ENCODE measurements around the gene ATP8B3. TPM values are rescaled to one million over a fixed set of nuclear protein-coding genes. Genes with fewer than 3 reads are reported as not detected.

Gene ATP8B3
- total RNA-seq, 1 experiment from 2014 or later: 9.6 TPM

DNA sequence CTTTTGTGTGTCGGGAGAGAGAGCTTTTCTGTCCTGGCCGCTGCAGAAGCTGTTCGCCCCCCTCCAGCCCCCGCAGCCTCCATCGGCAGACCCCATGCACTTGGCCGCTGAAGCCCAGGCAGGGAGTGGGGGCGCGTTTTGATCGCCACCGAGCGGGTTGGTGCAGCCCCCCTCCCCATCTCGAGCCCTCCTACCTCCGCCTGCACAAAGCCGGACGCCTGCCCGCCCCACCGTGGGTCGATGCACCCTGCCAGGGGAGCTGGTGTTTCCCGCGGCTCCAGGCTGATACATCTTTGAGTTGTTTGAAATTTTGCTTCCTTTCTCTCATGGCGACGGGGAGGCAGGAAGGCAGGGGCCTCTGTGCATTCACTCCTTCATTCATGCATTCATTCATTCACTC, 75.1 kb downstream of the ATP8B3 start:
- Mint-ChIP-seq H3K4me3 (no peak overlapping the region), H3K9me3 (peaks cover 5 to 6% of the 10 kb centered on the region in 2 experiments; a peak in 3 of 5 replicates), H3K27me3 (ENCODE audit: low read depth) (peaks cover 97% of the 10 kb centered on the region), H3K36me3 (ENCODE audit: insufficient read depth in 1 of 3, low read depth in 3 of 3) (no peaks in the 10 kb centered on the region), H3K27ac (no peak overlapping the region), H3K4me1 (peaks cover 0 to 10% of the 10 kb centered on the region in 2 experiments; a peak in 2 of 4 replicates)
- Histone ChIP-seq H2BK120ac (ENCODE audit: low read depth, low read length, poor library complexity, severe bottlenecking) (no peak overlapping the region), H2BK12ac (ENCODE audit: insufficient read length, low read depth, low read length) (no peak overlapping the region), H3K79me1 (ENCODE audit: insufficient read depth, low read depth, low read length, poor library complexity, severe bottlenecking) (no peaks in the 10 kb centered on the region), H3K9ac (ENCODE audit: extremely low read depth, insufficient read length, low read length) (no peak overlapping the region), H3K18ac (ENCODE audit: insufficient read length, low read depth, low read length) (no peak overlapping the region), H3K23ac (ENCODE audit: insufficient read length, low read depth, low read length) (no peak overlapping the region), H2AFZ (ENCODE audit: low read length) (no peak overlapping the region), H3K14ac (ENCODE audit: insufficient read depth, low read length) (no peak overlapping the region), H3K9me3 (ENCODE audit: control insufficient read depth, low read depth, low read length) (no peaks in the 10 kb centered on the region), H3K56ac (ENCODE audit: insufficient read length, low read depth, low read length) (no peak overlapping the region), H3K79me2 (ENCODE audit: insufficient read depth, low read length) (no peaks in the 10 kb centered on the region), H4K8ac (replicated peaks; ENCODE audit: insufficient read length, low read depth, low read length) (no peak overlapping the region), H3K4me2 (ENCODE audit: insufficient read depth, insufficient read length, low read length) (no peak overlapping the region), H2BK15ac (ENCODE audit: low read depth, low read length) (no peak overlapping the region), H2AK5ac (ENCODE audit: insufficient read length, low read length) (no peak overlapping the region), H3K4me1 (ENCODE audit: insufficient read depth, low read length) (no peaks in the 10 kb centered on the region), H3T11ph (ENCODE audit: low read length) (no peak overlapping the region), H4K20me1 (ENCODE audit: control insufficient read depth, insufficient read depth, insufficient read length) (no peaks in the 10 kb centered on the region), H3K27ac (ENCODE audit: insufficient read length, low read depth, low read length) (no peak overlapping the region), H4K91ac (ENCODE audit: insufficient read length, low read depth, low read length) (no peak overlapping the region), H2BK5ac (ENCODE audit: insufficient read length, low read length) (no peak overlapping the region), H3K27me3 (ENCODE audit: insufficient read depth, low read length) (no peaks in the 10 kb centered on the region), H3K4ac (ENCODE audit: low read depth, low read length) (no peak overlapping the region), H4K5ac (ENCODE audit: insufficient read length, low read depth, low read length) (no peak overlapping the region), H2BK20ac (ENCODE audit: low read depth, low read length, poor library complexity, severe bottlenecking) (no peak overlapping the region), H3K23me2 (ENCODE audit: insufficient read length, low read depth, low read length, poor library complexity, severe bottlenecking) (peaks cover 3% of the 10 kb centered on the region)
- TF ChIP-seq, protein P1, sequence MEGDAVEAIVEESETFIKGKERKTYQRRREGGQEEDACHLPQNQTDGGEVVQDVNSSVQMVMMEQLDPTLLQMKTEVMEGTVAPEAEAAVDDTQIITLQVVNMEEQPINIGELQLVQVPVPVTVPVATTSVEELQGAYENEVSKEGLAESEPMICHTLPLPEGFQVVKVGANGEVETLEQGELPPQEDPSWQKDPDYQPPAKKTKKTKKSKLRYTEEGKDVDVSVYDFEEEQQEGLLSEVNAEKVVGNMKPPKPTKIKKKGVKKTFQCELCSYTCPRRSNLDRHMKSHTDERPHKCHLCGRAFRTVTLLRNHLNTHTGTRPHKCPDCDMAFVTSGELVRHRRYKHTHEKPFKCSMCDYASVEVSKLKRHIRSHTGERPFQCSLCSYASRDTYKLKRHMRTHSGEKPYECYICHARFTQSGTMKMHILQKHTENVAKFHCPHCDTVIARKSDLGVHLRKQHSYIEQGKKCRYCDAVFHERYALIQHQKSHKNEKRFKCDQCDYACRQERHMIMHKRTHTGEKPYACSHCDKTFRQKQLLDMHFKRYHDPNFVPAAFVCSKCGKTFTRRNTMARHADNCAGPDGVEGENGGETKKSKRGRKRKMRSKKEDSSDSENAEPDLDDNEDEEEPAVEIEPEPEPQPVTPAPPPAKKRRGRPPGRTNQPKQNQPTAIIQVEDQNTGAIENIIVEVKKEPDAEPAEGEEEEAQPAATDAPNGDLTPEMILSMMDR (conservative IDR thresholded peaks at IDR 0.05): no peak
- DNase-seq: no peak
- no CpG with 5 or more reads among the region's 22 CpGs for WGBS (ENCODE audit: extremely low coverage, insufficient read length, low lambda C conversion rate)

Data from H9 (cell line).